ENCODE data around the gene SLC18A3. TPM values are rescaled to one million over a fixed set of nuclear protein-coding genes. Genes with fewer than 3 reads are reported as not detected.

The SLC18A3 gene
- total RNA-seq, 1 experiment from 2014 or later: not detected

- H3T11ph ChIP-seq (ENCODE audit: low read length): no peak overlapping the region
- Mint-ChIP-seq H3K27me3 (ENCODE audit: low read depth) (peaks cover 99% of the 10 kb centered on the region), H3K36me3 (ENCODE audit: insufficient read depth in 1 of 3, low read depth in 3 of 3) (no peaks in the 10 kb centered on the region; a peak in 1 of 7 replicates), H3K4me3 (peak overlapping the region in 1 of 2 experiments; percentile 75; a peak in 3 of 5 replicates), H3K4me1 (peaks cover 32 to 52% of the 10 kb centered on the region in 2 experiments), H3K9me3 (peaks cover 2 to 12% of the 10 kb centered on the region in 2 experiments; a peak in 3 of 5 replicates), H3K27ac (peak overlapping the region in 1 of 3 experiments; percentile 27; a peak in 1 of 7 replicates)
- H4K8ac ChIP-seq (replicated peaks; ENCODE audit: insufficient read length, low read depth, low read length): no peak overlapping the region
- no peak overlapping the region for H2AFZ ChIP-seq (ENCODE audit: low read length)
- no peak overlapping the region for H4K5ac ChIP-seq (ENCODE audit: insufficient read length, low read depth, low read length)
- WGBS (ENCODE audit: extremely low coverage, insufficient read length, low lambda C conversion rate): no CpG with 5 or more reads among the region's 53 CpGs
- H3K79me2 ChIP-seq (ENCODE audit: insufficient read depth, low read length): no peaks in the 10 kb centered on the region
- H2BK5ac ChIP-seq (ENCODE audit: insufficient read length, low read length): no peak overlapping the region
- H2BK12ac ChIP-seq (ENCODE audit: insufficient read length, low read depth, low read length): no peak overlapping the region
- H3K14ac ChIP-seq (ENCODE audit: insufficient read depth, low read length): no peak overlapping the region
- no peaks in the 10 kb centered on the region for H3K79me1 ChIP-seq (ENCODE audit: insufficient read depth, low read depth, low read length, poor library complexity, severe bottlenecking)
- H3K56ac ChIP-seq (ENCODE audit: insufficient read length, low read depth, low read length): no peak overlapping the region
- H3K9me3 ChIP-seq (ENCODE audit: control insufficient read depth, low read depth, low read length): no peaks in the 10 kb centered on the region
- H3K23ac ChIP-seq (ENCODE audit: insufficient read length, low read depth, low read length): no peak overlapping the region
- no peaks in the 10 kb centered on the region; the same call in 1 of the 2 replicates for H3K4me1 ChIP-seq (ENCODE audit: insufficient read depth, low read length)
- peaks cover 2% of the 10 kb centered on the region for H4K20me1 ChIP-seq (ENCODE audit: control insufficient read depth, insufficient read depth, insufficient read length)
- H2BK20ac ChIP-seq (ENCODE audit: low read depth, low read length, poor library complexity, severe bottlenecking): no peak overlapping the region
- no peak overlapping the region for H2BK120ac ChIP-seq (ENCODE audit: low read depth, low read length, poor library complexity, severe bottlenecking)
- no peak overlapping the region for H3K18ac ChIP-seq (ENCODE audit: insufficient read length, low read depth, low read length)
- no peak overlapping the region for H2AK5ac ChIP-seq (ENCODE audit: insufficient read length, low read length)
- H3K27ac ChIP-seq (ENCODE audit: insufficient read length, low read depth, low read length): no peak overlapping the region
- TF ChIP-seq CTCF (conservative IDR thresholded peaks at IDR 0.05): no peak
- H3K23me2 ChIP-seq (ENCODE audit: insufficient read length, low read depth, low read length, poor library complexity, severe bottlenecking): peaks cover 25% of the 10 kb centered on the region
- H3K4me2 ChIP-seq (ENCODE audit: insufficient read depth, insufficient read length, low read length): peak overlapping the region; percentile 34
- H4K91ac ChIP-seq (ENCODE audit: insufficient read length, low read depth, low read length): no peak overlapping the region
- peak; percentile 37 for DNase-seq
- peaks cover 83% of the 10 kb centered on the region for H3K27me3 ChIP-seq (ENCODE audit: insufficient read depth, low read length)
- H2BK15ac ChIP-seq (ENCODE audit: low read depth, low read length): no peak overlapping the region
- no peak overlapping the region for H3K9ac ChIP-seq (ENCODE audit: extremely low read depth, insufficient read length, low read length)
- H3K4ac ChIP-seq (ENCODE audit: low read depth, low read length): no peak overlapping the region
Observed at GRCh38 chr10:49611816-49612512, 1.9 kb downstream of the SLC18A3 start.

Data from H9 (cell line).